Smooth muscle cell (in vitro differentiated cells): ENCODE results near the gene FBXW9. TPM values are rescaled to one million over a fixed set of nuclear protein-coding genes. Genes with fewer than 3 reads are reported as not detected.

Source experiments
- DNase-seq: peaks from one replicate; lab custom pipeline; 2025; ENCODE audit not compliant: unreplicated experiment; lab: John Stamatoyannopoulos, UW
- H2AFZ ChIP-seq: fragments of 200-600 bp; sonication (generic); 2 replicates; pipeline ENCODE4 v1.6.0; 2016; ENCODE audit warnings: antibody characterized with exemption, low read depth, mild to moderate bottlenecking
- H3F3A ChIP-seq: fragments of 200-600 bp; sonication (generic); 2 replicates; pipeline ENCODE4 v1.6.0; 2017; ENCODE audit warnings: antibody characterized with exemption, low read depth
- H3K27ac ChIP-seq: fragments of 200-600 bp; sonication (generic); 2 replicates; pipeline ENCODE4 v1.5.1; 2016; ENCODE audit warnings: low read depth, mild to moderate bottlenecking
- H3K27me3 ChIP-seq: fragments of 200-600 bp; sonication (generic); 2 replicates; pipeline ENCODE4 v1.6.1; 2016; ENCODE audit warnings: low read depth, mild to moderate bottlenecking
- H3K36me3 ChIP-seq: fragments of 200-600 bp; sonication (generic); 2 replicates; pipeline ENCODE4 v1.5.1; 2016; ENCODE audit warnings: low read depth
- H3K4me1 ChIP-seq: fragments of 200-600 bp; sonication (generic); 2 replicates; pipeline ENCODE4 v1.5.1; 2016; ENCODE audit warnings: low read depth
- H3K4me2 ChIP-seq: fragments of 200-600 bp; sonication (generic); 2 replicates; pipeline ENCODE4 v1.6.0; 2016; ENCODE audit warnings: mild to moderate bottlenecking
- H3K4me3 ChIP-seq: fragments of 200-600 bp; sonication (generic); 2 replicates; pipeline ENCODE4 v1.5.1; 2016; ENCODE audit warnings: mild to moderate bottlenecking
- H3K79me2 ChIP-seq: fragments of 200-600 bp; sonication (generic); 2 replicates; pipeline ENCODE4 v1.6.0; 2016; ENCODE audit warnings: low read depth, mild to moderate bottlenecking
- H3K9ac ChIP-seq: fragments of 200-600 bp; sonication (generic); 2 replicates; pipeline ENCODE4 v1.6.0; 2016; ENCODE audit warnings: low read depth
- H3K9me3 ChIP-seq: fragments of 200-600 bp; sonication (generic); replicated peaks from 2 replicates; pipeline ENCODE4 v1.5.1; 2016; ENCODE audit warnings: low read depth
- H4K20me1 ChIP-seq: fragments of 200-600 bp; sonication (generic); 2 replicates; pipeline ENCODE4 v1.6.0; 2016; ENCODE audit warnings: low read depth
- WGBS: methylation state at CpG from one replicate; pipeline ENCODE4 v1.1.7; 2016; ENCODE audit warnings: low lambda C conversion rate; 5-methylcytosine and 5-hydroxymethylcytosine counted together
- polyA plus RNA-seq: library from polyadenylated mRNA; unstranded; fragments of >200 nt; fragmentation: Nextera tagmentation; extraction: Ambion mirVana; gene quantifications from 2 replicates; pipeline ENCODE4 v1.2.1, GENCODE V29; 2016
- total RNA-seq: library from RNA; depleted of rRNA; stranded (reverse); fragments of >200 nt; gene quantifications from 2 replicates; pipeline ENCODE4 v1.2.3, GENCODE V29; 2014
- TF ChIP-seq, protein P1 (sequence below): fragments of 200-600 bp; sonication (generic); IDR thresholded peaks from 2 replicates; pipeline ENCODE4 v1.5.1; 2017; ENCODE audit warnings: borderline replicate concordance, mild to moderate bottlenecking, antibody characterized with exemption; ENCODE audit not compliant: insufficient read depth, poor library complexity, severe bottlenecking

FBXW9 gene
- total and polyA plus RNA-seq, 2 experiments from 2014 or later = 9.1 to 17.3 TPM

- no peaks in the 10 kb centered on the region for H3K9me3 ChIP-seq
- peak overlapping the region; percentile 83 for H3K27ac ChIP-seq
- TF ChIP-seq, protein P1, sequence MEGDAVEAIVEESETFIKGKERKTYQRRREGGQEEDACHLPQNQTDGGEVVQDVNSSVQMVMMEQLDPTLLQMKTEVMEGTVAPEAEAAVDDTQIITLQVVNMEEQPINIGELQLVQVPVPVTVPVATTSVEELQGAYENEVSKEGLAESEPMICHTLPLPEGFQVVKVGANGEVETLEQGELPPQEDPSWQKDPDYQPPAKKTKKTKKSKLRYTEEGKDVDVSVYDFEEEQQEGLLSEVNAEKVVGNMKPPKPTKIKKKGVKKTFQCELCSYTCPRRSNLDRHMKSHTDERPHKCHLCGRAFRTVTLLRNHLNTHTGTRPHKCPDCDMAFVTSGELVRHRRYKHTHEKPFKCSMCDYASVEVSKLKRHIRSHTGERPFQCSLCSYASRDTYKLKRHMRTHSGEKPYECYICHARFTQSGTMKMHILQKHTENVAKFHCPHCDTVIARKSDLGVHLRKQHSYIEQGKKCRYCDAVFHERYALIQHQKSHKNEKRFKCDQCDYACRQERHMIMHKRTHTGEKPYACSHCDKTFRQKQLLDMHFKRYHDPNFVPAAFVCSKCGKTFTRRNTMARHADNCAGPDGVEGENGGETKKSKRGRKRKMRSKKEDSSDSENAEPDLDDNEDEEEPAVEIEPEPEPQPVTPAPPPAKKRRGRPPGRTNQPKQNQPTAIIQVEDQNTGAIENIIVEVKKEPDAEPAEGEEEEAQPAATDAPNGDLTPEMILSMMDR = no peak
- H3K27me3 ChIP-seq = no peaks in the 10 kb centered on the region
- H2AFZ ChIP-seq = no peak overlapping the region
- H4K20me1 ChIP-seq = no peaks in the 10 kb centered on the region
- DNase-seq = no peak
- H3K36me3 ChIP-seq = no peaks in the 10 kb centered on the region
- WGBS = 93% methylated on average over 4 of the region's 4 CpGs
- peak overlapping the region; percentile 90 for H3K4me3 ChIP-seq
- H3K9ac ChIP-seq = peak overlapping the region; percentile 93
- H3F3A ChIP-seq = no peaks in the 10 kb centered on the region
- peaks cover 13% of the 10 kb centered on the region for H3K4me1 ChIP-seq
- H3K4me2 ChIP-seq = peak overlapping the region; percentile 99
- peaks cover 30% of the 10 kb centered on the region for H3K79me2 ChIP-seq
Observed at GRCh38 chr19:12667731-12668302, 28.6 kb downstream of the FBXW9 start.

DNA sequence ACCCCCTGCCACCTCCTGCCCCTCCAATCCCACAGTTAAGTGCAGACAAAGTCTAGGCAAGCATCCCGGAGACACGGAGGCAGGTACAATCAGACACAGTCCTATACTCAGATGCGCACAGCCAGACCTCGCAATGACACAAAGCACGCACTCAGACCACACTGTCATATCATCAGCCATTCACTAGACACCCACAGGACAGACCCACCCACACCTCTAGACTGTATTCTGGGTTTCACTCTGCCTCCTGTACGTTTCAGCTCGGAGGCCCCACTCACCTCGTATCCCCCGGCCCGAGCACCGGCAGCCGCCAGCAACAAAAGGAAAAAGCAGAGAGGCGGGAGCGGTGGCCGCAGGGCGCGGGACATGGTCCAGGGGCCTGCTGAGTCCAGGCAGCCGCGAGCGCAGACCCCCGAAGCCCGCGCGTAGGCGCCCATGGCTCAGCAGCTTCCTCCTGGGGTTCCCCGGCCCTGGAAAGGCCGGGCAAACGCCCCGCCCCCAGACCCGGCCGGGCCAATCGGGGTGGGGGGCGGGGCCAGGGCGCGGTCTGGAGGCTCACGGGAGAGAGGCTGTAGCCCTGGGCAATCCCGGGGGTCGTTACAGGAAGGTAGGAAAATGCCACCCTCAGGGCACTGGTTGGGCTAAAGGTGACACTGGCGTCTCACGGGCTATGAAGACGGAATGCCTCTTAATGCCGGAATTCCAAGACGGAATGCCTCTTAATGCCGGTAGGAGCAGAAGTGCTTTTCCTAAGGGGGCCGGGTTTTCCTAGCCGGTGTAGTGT lies 30.0 kb downstream of the FBXW9 start, which contains the start of the genes MAN2B1 and WDR83:
TSS of gene MAN2B1 (minus strand) at position 478 of the 784 bp plus-strand sequence. CDS start at position 437, 41 bp downstream.
TSS of gene WDR83 (plus strand) at position 543 of the 784 bp plus-strand sequence. CDS start 2,984 bp downstream, outside the sequence.
- Histone ChIP-seq H2AFZ (peak within 1 kb of the TSS; percentile 71), H3K27me3 (no peaks in the 10 kb centered on the region), H3K4me2 (peak within 1 kb of the TSS; percentile 99), H3F3A (no peaks in the 10 kb centered on the region), H3K4me3 (peak within 1 kb of the TSS; percentile 90), H3K27ac (peak within 1 kb of the TSS; percentile 83), H3K4me1 (peaks cover 13% of the 10 kb centered on the region), H3K9me3 (no peaks in the 10 kb centered on the region), H4K20me1 (no peaks in the 10 kb centered on the region), H3K9ac (peak within 1 kb of the TSS; percentile 93), H3K36me3 (no peaks in the 10 kb centered on the region), H3K79me2 (peaks cover 30% of the 10 kb centered on the region)
- 4% methylated on average over 45 of the region's 46 CpGs for WGBS
- peak; percentile 54 for DNase-seq
- TF ChIP-seq, protein P1 = no peak

DNA sequence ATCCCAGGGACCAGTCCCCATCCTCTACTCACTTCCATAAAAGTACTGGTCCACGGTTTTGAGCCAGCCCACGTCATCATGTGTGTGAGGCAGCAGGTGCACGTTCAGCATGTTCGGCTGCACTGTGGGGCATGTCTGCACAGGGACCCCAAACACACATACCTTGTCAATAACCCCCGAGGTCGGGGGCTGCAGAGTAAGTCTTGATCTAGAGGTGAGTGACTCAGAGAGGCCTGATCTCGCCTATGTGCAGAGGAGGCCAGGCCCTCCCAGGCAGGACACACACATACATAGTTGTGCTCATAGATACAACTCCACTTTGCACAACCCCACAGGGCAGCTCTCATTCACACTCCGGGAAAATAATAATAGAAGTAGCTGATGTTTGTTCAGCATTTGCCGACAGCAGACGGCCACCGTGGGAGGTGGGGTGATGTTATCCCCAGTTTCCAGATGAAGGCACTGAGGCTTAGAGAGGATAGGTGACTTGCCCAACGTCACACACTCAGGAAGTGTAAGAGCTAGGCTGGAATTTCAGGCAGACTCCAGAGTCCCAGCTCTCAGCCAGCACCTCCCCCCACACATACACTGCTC lies 30.7 kb downstream of the FBXW9 start:
- TF ChIP-seq, protein P1 = no peak

More for the DNA sequence above, 30.7 kb downstream of the FBXW9 start:
- Histone ChIP-seq H2AFZ (no peak overlapping the region), H3K36me3 (peaks cover 4% of the 10 kb centered on the region), H3K4me2 (peak overlapping the region; percentile 99), H3K9ac (peak overlapping the region; percentile 93), H3K9me3 (no peaks in the 10 kb centered on the region), H3K4me1 (peaks cover 13% of the 10 kb centered on the region), H3K79me2 (peaks cover 30% of the 10 kb centered on the region), H4K20me1 (no peaks in the 10 kb centered on the region), H3K27me3 (no peaks in the 10 kb centered on the region), H3K4me3 (peak overlapping the region; percentile 90), H3F3A (no peaks in the 10 kb centered on the region), H3K27ac (peak overlapping the region; percentile 83)
- WGBS = 81% methylated on average over 12 of the region's 12 CpGs
- no peak for DNase-seq
